ENCODE results near the gene PCDHGC3. TPM values are rescaled to one million over a fixed set of nuclear protein-coding genes. Genes with fewer than 3 reads are reported as not detected.
A peak's percentile ranks its signal among the peaks of the same experiment; 100 is the strongest.

PCDHGC3 gene
- polyA plus RNA-seq, 1 of the 3 experiments (the other 2 are of a cell fraction), result 97.0 TPM

GRCh38 chr5:141489841-141490240 is 14.1 kb downstream of the PCDHGC3 start:
- CTCF ChIA-PET, result interaction anchor here (1.5 to 1.7 kb wide), 2 partner anchors 35 to 74 kb away, joined by 4 to 6 read pairs; no protein-coding TSS in a partner anchor
- no peak for TF ChIP-seq USF2 (IDR thresholded peaks at IDR 0.05; ENCODE audit: borderline replicate concordance, low read depth, low read length)
- no peak for TF ChIP-seq REST (IDR thresholded peaks at IDR 0.05; ENCODE audit: low read depth, low read length)
- no peak for TF ChIP-seq RAD21 (IDR thresholded peaks at IDR 0.05; ENCODE audit: low read length)
- no peak for TF ChIP-seq ELF1 (IDR thresholded peaks at IDR 0.05)
- no peak for TF ChIP-seq JUND (IDR thresholded peaks at IDR 0.05)
- TF ChIP-seq ZBTB33 (IDR thresholded peaks at IDR 0.05; ENCODE audit: borderline replicate concordance, low read depth), result no peak
- no peak for TF ChIP-seq YY1 (IDR thresholded peaks at IDR 0.05; ENCODE audit: low read depth)
- TF ChIP-seq NRF1 (IDR thresholded peaks at IDR 0.05; ENCODE audit: low read depth, low read length), result no peak
- no peak for TF ChIP-seq RCOR1 (IDR thresholded peaks at IDR 0.05; ENCODE audit: low read length)
- TF ChIP-seq MXI1 (IDR thresholded peaks at IDR 0.05; ENCODE audit: low read depth, low read length), result no peak
- TF ChIP-seq SMC3 (IDR thresholded peaks at IDR 0.05; ENCODE audit: low read depth, low read length), result no peak
- TF ChIP-seq GABPA (IDR thresholded peaks at IDR 0.05; ENCODE audit: low read depth), result no peak
- no peak for TF ChIP-seq CHD2 (IDR thresholded peaks at IDR 0.05; ENCODE audit: low read length, partially characterized antibody)
- TF ChIP-seq EP300 (IDR thresholded peaks at IDR 0.05; ENCODE audit: borderline replicate concordance in 1 of 2, low read depth in 1 of 2, low read length in 1 of 2), result no peak
- TF ChIP-seq RFX5 (IDR thresholded peaks at IDR 0.05; ENCODE audit: low read length), result no peak
- no peak for TF ChIP-seq CTCF (IDR thresholded peaks at IDR 0.05)
- TF ChIP-seq FOXJ3 (CRISPR knock-in tag; IDR thresholded peaks at IDR 0.05), result no peak
- H3K9me2 ChIP-seq, result no peaks in the 10 kb centered on the region
- peak overlapping the region; percentile 69 for H3K4me2 ChIP-seq
- peaks cover 28% of the 10 kb centered on the region; the same call in 1 of the 2 replicates for H4K20me1 ChIP-seq (ENCODE audit: insufficient read depth)
- no peak overlapping the region for H2AFZ ChIP-seq (ENCODE audit: low read depth)
- peaks cover 84% of the 10 kb centered on the region for H3K79me2 ChIP-seq (ENCODE audit: insufficient read depth)
- no peak for DNase-seq
- peak overlapping the region in 1 of 2 experiments; percentile 38; a peak in 1 of 4 replicates for H3K4me3 ChIP-seq (ENCODE audit: low read depth in 2 of 2, low read length in 1 of 2)
- POLR2A ChIA-PET, result no interaction called here
- no peaks in the 10 kb centered on the region for H3K9me3 ChIP-seq
- H3K9ac ChIP-seq, result no peak overlapping the region; the same call in 1 of the 2 replicates
- H3K27ac ChIP-seq (ENCODE audit: low read depth in 2 of 2, low read length in 1 of 2), result peak overlapping the region in 1 of 2 experiments; percentile 75; a peak in 3 of 4 replicates
- H3K27me3 ChIP-seq (ENCODE audit: insufficient read depth), result no peaks in the 10 kb centered on the region
- H3K4me1 ChIP-seq (ENCODE audit: control insufficient read depth in 1 of 2, insufficient read depth in 2 of 2, low read depth in 1 of 2, low read length in 1 of 2), result peaks cover 31 to 32% of the 10 kb centered on the region in 2 experiments; a peak in 3 of 4 replicates
- H3F3A ChIP-seq (replicated peaks; ENCODE audit: insufficient read depth), result peaks cover 9% of the 10 kb centered on the region
- H3K36me3 ChIP-seq (replicated peaks in 1 of 2; ENCODE audit: control insufficient read depth in 1 of 2, insufficient read depth in 2 of 2, low read length in 1 of 2), result peaks cover 16 to 61% of the 10 kb centered on the region in 2 experiments
- 89% methylated on average over 9 of the region's 10 CpGs for WGBS (ENCODE audit: low lambda C conversion rate)
